ENCODE results near the gene SLX4IP. TPM values are rescaled to one million over a fixed set of nuclear protein-coding genes. Genes with fewer than 3 reads are reported as not detected.

Gene SLX4IP
- total RNA-seq, 1 donor from 2014 or later: 5.4 TPM

GRCh38 chr20:10655720-10656669 is 220.9 kb downstream of the SLX4IP start:
- DNase-seq (ENCODE audit: low spot score): no peak
- Mint-ChIP-seq H3K27me3 (ENCODE audit: low read depth) (no peaks in the 10 kb centered on the region), H3K27ac (ENCODE audit: unreplicated experiment) (peak overlapping the region; percentile 90), H3K9me3 (ENCODE audit: low read depth) (no peaks in the 10 kb centered on the region), H3K4me1 (ENCODE audit: low read depth) (peaks cover 99% of the 10 kb centered on the region), H3K4me3 (ENCODE audit: unreplicated experiment) (peak overlapping the region; percentile 31), H3K36me3 (ENCODE audit: low read depth) (peaks cover 72% of the 10 kb centered on the region)
- no peak for TF ChIP-seq CTCF (IDR thresholded peaks at IDR 0.05)

GRCh38 chr20:10657453-10657852 is 222.3 kb downstream of the SLX4IP start:
- peaks cover 80% of the 10 kb centered on the region for H3K36me3 Mint-ChIP-seq (ENCODE audit: low read depth)
- TF ChIP-seq CTCF (IDR thresholded peaks at IDR 0.05): no peak
- no peak overlapping the region for H3K4me3 Mint-ChIP-seq (ENCODE audit: unreplicated experiment)

GRCh38 chr20:10658051-10658823 is 223.1 kb downstream of the SLX4IP start:
- no peak for TF ChIP-seq CTCF (IDR thresholded peaks at IDR 0.05)
- H3K9me3 Mint-ChIP-seq (ENCODE audit: low read depth): no peaks in the 10 kb centered on the region
- H3K36me3 Mint-ChIP-seq (ENCODE audit: low read depth): peaks cover 83% of the 10 kb centered on the region
- H3K27me3 Mint-ChIP-seq (ENCODE audit: low read depth): no peaks in the 10 kb centered on the region
- DNase-seq (ENCODE audit: low spot score): no peak
- H3K4me1 Mint-ChIP-seq (ENCODE audit: low read depth): peaks cover 98% of the 10 kb centered on the region
- H3K27ac Mint-ChIP-seq (ENCODE audit: unreplicated experiment): peak overlapping the region; percentile 90
- H3K4me3 Mint-ChIP-seq (ENCODE audit: unreplicated experiment): peak overlapping the region; percentile 14

More at GRCh38 chr20:10657453-10657852, 222.3 kb downstream of the SLX4IP start:
- no peak for DNase-seq (ENCODE audit: low spot score)
- H3K27me3 Mint-ChIP-seq (ENCODE audit: low read depth): no peaks in the 10 kb centered on the region
- peak overlapping the region; percentile 90 for H3K27ac Mint-ChIP-seq (ENCODE audit: unreplicated experiment)
- no peaks in the 10 kb centered on the region for H3K9me3 Mint-ChIP-seq (ENCODE audit: low read depth)
- H3K4me1 Mint-ChIP-seq (ENCODE audit: low read depth): peaks cover 99% of the 10 kb centered on the region

DNA sequence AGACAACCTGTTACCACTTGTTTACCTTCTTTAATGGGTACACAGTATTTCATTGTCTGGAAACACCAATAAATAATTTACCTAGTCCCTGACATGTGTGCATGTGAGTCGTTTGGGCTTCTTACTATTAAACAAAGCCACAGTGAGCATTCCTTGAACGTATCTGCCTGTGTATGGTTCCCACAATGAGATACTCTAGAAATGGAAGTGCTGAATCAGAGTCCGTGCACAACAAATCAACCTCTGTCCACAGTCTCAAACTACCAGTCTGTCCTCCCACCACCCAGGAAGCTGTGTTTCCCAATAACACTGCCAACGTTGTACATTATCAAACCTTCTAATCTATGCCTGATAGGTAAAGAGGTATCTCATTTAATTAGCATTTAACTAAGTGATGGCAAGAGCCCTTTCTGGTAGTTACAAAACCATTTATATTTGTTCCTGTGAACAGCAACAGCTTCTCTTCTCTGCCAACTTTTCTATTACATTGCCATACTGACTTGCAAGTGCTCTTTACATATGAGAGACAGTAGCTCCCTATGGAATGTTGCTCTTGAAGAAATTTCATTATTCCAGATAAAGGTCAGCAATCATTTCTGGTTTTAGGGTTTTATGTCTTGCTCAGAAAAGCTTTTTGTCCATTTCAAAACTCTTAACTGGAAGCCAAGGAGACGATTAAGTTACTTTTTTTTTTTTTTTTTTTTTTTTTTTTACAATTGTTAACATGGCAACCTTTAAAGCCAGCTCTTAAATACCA is 223.9 kb downstream of the SLX4IP start:
- Mint-ChIP-seq H3K27me3 (ENCODE audit: low read depth) (no peaks in the 10 kb centered on the region), H3K27ac (ENCODE audit: unreplicated experiment) (peak overlapping the region; percentile 90), H3K36me3 (ENCODE audit: low read depth) (peaks cover 88% of the 10 kb centered on the region), H3K4me1 (ENCODE audit: low read depth) (peaks cover 99% of the 10 kb centered on the region), H3K4me3 (ENCODE audit: unreplicated experiment) (peak overlapping the region; percentile 12), H3K9me3 (ENCODE audit: low read depth) (no peaks in the 10 kb centered on the region)
- DNase-seq (ENCODE audit: low spot score): no peak
- no peak for TF ChIP-seq CTCF (IDR thresholded peaks at IDR 0.05)

Measured in chondrocyte (in vitro differentiated cells).